Tongue (tissue), 2 donors: ENCODE measurements around the gene ARNT2. TPM values are rescaled to one million over a fixed set of nuclear protein-coding genes. Genes with fewer than 3 reads are reported as not detected.

Source experiments
- DNase-seq: peaks from one replicate; pipeline ENCODE4 v3.0.0-alpha.2; 2015
- total RNA-seq: library from RNA; depleted of rRNA; stranded (reverse); fragments of >200 nt; gene quantifications from one replicate; pipeline ENCODE4 v1.2.3, GENCODE V29; 2014

Gene ARNT2
- total RNA-seq, 1 donor from 2014 or later: 6.9 TPM

DNA sequence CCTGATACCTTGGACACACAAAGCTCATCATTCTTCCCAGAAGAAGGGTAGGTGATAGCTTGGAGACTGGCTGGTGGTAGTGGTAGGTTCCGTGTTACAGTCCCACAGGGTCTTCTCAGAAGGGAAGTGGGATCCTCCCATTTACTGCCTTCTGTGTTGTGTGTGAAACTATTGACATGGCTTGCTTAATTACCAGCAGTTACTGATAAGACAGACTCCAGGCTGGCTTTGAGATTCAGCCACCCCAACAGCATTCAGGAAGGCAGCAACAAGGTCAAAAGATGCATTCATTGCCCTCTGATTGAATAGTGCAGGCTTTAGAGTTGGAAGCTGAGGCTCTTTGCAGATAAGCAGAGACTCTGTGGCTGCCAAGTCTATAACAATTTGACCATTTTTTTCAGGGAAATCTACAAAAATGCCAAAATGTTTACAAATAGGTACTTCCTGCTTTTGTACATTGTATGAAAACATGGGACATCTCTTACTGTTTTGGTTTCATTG, 7.7 kb downstream of the ARNT2 start:
- DNase-seq: no peak

DNA sequence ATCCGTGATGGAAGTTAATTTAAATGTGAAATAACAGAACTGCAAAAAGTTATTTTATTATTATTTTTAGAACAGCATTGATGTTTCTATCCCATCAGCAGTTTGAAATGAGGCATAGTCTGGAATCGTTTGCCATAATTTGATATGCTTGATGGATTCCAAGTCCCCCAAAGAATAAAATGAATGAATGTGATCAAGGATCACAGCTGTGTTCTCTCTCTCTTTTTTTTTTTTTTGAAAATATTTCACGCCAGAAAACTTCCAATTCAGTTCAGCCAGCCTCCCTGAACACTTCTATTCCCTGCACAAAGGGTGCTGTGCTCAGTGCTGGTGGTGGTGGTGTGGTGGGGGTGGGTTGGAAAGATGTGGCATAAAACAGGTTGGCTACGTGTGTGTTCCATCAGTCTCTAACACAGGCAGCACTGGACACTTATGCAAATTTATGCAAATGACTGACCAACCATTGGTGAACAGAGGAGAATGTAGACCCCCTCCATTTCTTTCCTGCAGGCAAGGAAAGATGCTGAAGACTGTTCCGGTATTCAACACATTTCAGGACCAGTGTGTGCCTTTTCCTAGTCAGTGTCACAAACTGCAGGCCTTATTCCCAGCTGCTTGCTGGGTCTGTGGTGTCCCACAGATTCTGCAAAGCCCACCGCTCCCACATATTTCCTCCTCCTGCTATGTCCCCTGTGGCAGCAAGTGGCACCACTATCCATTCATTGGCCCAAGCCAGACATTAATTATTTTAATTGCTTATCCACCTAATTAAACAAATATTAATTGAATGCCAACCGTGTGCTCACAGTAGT, 10.6 kb downstream of the ARNT2 start:
- peak; percentile 25 for DNase-seq

DNA sequence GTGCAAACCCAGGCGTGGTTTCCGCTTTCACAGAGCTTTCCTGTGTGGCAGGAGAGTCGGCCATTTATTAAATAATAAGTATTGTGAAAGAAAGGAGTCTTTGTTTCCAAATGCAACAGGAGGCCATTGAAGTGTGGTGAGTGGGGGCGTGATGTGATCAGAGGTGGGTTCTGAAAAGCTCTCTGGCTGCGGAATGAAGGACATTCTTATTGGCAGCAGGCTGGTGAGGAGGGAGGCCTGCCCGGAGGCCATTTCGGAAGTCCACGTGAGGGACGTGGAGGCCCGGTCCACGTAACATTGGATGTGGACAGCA, 11.1 kb downstream of the ARNT2 start:
- no peak for DNase-seq

DNA sequence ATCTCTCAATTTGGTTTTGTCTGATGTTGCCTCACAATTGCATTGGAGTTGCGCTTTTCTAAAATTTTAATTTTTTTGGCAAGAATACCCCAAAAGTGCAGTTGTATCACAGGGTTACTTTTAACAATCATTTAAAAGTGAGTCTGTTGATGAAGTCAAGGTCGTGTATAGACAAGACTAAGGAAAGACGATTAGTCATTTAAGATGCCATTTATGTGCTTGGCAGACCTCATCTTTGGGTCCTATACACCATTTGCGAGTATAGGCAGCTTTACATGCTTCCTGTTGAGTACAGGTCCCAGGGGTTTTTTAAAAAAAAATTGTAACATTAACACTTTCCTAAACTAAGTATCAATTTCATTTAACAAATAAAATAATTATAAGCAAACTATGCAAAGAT, 12.5 kb downstream of the ARNT2 start:
- no peak for DNase-seq

DNA sequence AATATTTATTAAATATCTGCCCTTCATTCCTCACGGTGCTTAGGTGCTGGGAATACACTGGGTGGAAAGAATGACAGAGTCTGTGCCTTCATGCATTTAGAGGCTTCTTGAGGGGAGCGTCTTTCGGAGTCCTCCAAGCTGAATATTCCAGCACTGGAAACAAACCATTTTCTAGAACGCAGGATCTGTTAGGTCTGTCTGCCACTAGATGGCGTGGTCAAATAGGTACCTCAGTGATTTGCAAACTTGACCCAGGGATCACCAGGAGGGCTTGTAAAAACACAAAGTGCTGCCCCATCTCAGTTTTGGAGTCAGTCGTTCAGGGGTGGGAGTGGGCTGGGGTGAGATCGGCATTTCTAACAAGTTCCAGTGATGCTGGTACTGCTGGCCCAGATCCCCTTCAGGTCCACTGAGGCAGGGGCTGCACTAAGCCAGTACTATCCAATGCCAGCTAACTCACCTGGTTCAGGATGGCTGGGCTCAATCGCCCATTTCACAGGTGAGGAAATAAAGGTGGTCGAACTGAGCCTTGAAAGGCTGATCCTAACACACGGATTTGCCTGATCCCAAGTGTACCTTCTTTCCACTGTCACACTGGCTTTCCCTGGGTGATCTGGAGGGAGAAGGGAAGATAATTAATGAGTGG, 14.8 kb downstream of the ARNT2 start:
- DNase-seq: peak; percentile 45

DNA sequence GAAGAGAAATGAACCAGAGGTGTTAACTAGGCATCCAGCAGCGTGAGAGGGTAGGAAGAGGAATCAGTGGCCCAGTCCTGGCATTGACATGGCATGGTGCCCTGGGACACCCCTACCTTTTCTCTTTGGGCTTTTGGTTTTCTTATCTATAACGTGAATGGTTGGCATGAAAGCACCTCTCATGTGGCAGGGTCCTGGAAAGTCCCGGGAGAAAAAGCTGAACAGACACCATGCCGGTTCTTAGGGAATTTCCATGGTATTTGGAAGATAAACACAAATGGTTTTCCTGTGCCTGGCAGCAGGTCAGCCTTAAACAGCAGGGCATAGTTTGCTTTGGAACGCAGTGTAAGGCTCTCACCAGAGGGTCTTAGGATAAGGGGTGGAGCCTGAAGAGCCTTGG, 15.4 kb downstream of the ARNT2 start:
- no peak for DNase-seq

DNA sequence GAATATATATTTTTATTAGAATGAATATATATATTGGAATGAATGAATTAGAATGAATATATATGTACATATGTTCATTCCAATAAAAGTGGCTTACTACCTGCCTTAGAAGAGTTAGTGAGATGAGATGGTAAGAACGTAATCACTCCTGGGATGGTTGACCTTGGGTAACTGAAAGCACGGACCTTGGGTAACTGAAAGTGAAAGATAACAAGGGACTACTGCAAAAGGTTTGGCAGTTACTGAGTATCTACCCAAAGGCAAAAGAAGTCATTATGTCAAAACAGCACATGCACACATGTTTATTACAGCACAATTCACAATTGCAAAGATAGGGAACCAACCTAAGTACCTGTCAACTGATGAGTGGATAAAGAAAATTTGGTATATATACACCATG, 16.5 kb downstream of the ARNT2 start:
- no peak for DNase-seq

DNA sequence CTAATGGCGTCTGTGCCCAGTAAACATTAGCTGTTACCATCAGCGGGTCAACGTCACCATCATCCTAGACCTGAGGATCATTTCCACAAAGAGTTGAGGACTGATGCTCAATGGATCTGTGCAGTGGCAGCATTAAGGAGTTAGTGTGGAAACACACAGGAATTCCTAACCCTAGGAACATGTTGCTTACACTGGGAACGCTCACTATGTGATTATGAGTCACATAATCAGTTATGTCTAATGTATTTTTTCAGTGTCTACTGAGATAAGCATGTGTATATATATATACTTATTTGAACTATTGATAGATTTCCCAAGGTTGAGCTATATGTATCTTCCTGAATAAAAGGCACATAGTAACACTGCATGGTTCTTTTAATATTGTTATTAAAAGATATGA, 19.0 kb downstream of the ARNT2 start:
- no peak for DNase-seq

DNA sequence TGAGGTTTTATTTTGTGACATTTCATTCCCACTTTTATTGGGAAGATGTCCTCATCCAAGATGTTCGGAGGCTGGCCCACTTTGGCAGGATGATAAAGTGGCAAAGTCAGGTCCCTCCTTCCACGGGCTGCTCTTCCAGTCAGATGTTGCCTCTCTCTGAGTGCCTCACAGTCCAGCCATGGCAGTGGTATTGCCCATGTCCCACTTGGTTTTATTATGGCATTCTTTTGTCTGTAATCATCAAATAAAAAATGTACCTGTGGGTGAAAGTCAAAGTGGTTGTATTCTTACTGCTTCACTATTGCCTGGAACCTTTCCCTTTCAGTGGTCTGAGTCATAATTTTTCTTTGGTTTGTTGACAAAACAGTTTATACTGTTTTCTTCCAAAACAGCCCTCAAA, 20.2 kb downstream of the ARNT2 start:
- DNase-seq: no peak

DNA sequence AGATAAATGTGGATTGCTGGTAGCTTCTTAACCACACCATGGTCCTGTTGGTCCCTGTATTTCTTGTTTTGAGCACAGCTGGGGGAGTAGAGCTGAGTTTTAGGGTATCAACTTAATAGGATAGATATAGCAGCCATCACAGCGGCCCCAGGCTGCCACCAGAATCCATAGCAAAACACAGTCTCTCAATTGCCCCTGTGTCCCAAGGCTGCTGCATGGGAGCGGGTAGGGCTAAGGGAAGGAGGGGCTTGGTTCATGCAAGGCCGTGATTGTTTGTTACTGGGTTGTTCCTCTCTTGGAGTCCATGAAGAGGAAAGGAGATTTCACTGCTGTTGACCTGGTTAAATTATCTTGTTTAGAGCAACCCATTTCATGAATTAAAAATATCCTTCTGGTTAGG, 22.1 kb downstream of the ARNT2 start:
- no peak for DNase-seq

DNA sequence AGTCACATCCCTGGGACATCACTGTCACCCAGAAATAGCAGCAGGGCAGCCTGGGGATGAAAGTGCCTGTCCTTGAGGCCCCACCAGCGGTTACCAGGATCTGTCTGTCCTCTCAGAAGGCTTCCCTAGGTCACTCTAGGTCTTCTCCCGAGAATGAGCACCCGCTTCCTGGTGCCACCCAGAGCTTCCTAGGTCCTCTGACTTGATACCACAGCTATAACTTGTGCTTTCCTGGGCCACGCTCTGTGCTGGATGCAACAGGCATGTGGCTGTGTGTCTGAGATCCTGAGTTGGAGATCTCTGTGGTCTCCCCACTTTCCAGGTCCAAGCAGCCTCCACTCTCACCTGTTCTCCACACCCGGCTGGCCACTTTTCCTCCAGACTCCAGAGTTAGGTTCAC, 25.8 kb downstream of the ARNT2 start:
- no peak for DNase-seq

DNA sequence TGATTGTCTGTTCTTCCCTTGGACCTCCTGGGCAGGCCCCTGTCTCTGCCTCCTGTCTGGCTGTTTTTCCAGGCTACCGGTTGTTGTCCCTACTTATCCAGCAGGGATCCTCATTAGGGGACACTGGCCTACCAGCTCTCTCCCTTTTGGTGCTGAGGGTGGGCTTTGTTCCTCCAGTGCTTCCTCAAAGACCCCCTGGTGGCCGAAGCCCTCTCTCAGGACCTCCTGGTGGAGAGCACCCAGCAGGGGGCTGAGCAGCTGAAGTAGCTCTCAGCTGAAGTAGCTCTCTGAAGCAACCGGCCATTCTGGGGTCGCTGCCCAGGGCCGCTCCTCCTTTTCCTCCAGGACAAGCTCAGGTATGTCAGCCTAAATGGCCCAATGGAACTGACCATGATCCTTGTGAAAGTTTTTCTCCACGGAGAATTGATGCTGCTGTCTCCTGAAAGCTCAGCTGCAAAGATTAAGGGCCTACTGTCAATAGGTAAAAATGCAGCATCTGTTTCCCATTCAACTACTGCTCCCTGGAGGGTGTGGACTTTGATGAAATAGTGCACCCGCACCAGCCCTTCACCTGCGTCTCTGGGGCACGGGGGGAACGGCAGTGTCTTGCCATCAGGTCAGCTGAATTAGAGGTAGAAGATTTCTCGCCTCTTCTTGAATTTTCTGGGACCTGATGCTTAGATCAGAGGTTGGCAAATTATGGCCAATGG, 27.6 kb downstream of the ARNT2 start:
- DNase-seq: no peak

DNA sequence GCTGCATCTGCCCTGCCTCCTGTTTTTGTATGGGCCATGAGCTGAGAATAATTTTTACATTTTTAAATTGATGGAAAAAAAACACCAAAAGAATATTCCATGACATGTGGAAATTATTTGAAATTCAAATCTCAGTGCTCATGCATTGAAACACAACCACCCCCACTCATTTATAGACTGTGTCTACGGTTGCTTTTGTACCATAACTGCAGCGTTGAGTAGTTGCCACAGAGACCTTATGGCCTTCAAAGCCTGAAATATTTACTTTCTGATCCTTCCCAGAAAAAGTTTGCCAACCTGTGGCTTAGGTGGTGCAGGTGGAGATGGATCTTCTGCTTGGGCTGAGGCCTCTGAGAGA, 28.1 kb downstream of the ARNT2 start:
- DNase-seq: no peak

DNA sequence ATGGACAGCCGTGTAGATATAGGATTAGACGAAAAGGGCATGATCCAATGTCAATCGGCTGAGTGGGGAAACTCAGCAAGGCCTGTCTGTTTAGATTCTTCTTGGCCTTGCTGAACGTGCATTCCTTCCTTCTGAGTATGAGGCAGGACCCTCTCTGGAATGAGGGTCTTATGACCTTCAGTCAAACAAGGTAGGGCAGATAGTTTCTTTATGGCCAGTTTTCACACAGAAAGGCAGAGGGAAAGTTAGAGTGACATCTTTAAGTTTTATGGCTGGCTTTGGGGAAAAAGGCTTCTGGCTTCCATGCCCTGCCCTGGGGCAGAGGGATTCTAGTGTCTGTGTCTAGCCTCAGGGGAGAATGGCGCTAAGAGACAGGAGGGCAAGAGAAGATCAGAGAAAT, 29.7 kb downstream of the ARNT2 start:
- DNase-seq: no peak

DNA sequence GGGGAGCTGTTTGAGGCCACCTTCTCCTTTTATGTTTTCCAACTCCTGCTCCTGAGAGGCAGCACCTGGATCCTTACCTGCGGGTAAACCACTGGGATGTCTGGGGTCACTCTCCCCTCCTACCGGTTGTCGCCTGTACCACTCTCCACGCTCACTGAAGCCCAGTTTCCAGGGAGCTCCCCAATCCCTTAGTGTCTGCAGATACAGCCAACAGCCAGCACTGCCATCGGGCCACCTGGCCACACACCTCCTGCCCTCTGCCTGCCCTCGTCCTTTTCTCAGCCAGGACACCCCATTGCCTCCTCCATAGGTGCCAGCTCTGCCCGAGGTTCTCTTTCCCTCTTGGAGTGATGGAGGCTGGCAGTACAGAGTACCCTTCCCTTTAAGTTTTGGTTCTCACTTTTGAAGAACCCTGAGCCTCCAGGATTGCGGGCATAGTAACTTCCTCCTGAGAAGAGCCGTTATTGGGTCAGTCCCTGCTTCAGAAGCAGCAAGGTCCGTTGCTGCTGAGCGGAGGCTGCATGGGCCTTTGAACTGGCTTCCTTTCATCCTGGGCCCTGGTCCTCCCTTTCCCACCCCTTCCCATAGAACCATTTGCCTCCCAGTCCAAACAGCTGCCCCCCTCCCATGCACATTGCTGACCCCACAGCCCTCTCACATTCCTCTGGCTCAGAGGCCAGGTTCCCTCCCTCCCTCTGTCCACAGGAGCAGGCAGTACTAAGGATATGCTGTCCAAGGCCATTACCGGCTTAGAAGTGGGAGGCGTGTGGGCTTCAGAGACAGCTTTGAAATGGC, 30.9 kb downstream of the ARNT2 start:
- no peak for DNase-seq

DNA sequence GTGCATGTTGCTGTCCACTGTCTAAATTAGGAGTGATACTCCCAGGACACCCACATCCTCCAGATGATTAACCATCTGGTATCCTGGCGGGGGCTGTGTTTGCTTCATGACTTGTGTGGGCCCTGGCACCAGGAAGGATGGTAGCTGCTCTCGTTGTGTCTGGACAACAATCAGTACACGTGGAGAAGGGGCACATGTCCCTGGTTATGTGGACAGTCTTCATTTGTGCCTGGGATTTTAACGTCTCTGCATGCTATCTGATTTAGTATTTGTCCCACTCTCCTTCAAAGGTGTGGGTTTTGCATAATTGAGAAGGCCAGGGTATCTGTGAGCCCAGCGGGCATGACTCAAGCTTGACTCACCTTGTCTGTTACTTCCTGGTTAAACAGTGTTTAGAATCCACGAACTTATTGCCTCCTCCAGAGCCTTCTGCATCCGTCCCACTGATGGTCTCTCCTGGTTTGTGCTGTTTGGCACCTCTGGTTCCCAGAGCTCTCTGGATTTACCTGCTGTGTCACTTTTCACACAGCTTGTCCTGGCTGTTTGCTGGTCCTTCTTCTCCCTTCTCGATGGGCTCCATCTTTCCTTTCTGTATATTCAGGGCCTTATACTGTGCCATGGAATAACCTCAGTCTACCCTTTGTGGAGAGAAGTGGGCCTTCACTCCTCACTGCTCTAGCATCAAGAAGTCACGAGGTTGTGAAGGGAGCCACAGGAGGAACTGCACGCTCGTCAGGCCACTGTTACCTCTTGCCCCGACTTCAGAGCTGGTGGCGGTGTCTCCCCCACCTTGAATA, 32.5 kb downstream of the ARNT2 start:
- no peak for DNase-seq

DNA sequence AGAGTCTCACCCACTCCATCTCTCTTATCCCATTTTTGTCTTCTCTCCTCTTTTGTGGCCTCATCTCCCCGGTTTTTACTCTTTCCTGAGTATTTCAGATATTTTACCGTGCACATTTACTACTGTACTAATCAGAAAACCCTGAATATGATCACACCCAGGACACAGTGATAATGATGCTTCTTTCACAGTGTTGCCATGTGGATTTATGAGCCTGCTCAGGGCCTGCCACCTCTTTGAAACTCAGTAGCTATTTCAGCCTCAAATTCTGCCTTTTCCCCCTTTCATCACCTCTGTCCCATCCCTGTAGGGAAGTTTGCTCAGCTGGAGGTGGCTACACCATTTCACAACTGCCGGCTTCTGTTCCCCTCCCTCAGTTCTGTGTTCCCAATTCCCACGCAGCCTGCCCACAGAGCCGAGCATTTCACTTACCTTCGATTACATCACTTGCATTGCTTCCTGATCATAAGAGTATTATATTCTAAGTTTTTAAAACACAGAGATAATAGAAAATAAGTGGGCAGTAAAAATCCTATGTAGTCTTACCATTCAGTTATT, 33.2 kb downstream of the ARNT2 start:
- no peak for DNase-seq

DNA sequence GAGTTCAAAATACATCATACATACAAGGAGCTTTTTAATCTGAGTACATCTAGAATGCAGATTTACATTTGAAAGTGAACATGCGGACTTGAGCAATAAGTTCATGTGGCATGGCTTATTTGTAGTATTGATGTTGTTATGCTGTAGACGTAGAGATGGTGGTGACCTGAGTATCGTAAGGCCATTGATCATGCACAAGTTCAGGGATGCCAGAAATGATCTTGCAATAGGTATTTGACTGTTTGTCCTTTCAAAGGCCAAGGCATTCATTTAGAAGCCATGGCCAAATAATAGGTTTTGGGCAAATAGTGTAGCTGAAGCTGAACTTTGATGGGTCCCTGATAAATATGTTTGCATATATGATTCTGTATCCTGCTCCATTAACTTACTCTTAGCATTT, 35.0 kb downstream of the ARNT2 start:
- no peak for DNase-seq

DNA sequence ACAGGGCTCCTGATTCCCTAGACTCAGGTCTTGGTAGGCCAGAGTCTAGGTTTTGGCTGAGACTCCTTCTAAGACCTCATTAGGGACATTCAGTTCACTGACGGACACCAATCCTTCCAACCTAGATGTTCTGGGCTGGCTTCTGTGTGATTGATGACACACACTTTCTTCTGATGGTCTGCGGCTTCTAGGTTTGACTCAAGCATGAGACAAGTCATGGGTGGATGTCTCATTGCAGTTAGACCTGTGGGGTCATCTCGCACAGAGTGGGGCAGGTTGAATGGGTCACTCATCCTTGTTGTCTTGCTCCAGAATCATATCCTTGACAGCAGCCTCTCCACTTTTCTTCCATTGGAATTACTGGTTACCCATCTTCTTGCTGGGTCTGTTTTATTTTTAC, 35.8 kb downstream of the ARNT2 start:
- no peak for DNase-seq

DNA sequence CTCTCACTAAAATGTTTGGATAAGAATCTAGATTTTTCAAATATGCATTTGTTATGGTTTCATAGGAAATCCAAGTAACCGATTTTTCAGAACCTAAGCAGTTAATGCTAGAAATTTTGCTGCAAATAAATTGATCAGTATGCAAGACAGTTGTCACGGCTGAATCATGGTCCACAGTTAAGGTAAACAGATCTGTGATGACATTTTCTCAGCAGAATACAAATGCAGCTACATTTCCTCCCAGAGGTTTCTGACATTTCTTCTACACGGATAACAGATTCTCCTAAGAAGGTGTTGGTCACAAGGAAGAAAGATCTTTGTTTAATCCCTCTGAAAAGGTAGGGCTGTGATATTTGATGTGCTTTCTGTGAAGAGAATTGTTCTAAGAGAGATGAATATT, 36.9 kb downstream of the ARNT2 start:
- no peak for DNase-seq

DNA sequence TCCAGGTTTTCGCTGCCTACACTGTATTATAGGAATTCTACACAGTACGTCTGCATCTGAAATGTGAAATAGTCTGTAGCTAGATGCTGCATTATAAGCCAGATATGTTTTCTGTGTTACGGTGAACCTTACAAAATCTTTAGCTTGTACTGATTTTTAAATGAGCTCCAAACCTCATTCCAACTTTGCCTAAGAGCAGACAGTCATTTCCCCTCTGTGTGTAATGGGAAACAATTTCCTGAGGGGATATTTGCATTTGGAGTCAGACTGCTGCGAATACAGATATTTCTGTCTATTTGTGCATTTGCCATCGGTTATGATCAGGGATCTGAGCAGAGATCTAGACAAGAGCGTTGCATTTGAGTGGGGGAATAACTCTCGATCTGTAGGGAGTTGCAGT, 37.5 kb downstream of the ARNT2 start:
- DNase-seq: no peak
